Central memory CD4-positive, alpha-beta T cell (primary cell): Measurements from ENCODE around the gene RPS19.
"Not testable (repeated sequence)": the region's sequence is repeated elsewhere in the genome, so short reads cannot be mapped to it uniquely, and the experiment has no call there.

ENCODE experiments used
- DNase-seq: peaks from one replicate; pipeline ENCODE4 v3.0.0; 2022

RPS19 gene

GRCh38 chr19:41860419-41861115, 512 bp downstream of the RPS19 start:
- peak; percentile 26 for DNase-seq

- DNase-seq: no peak
Measured at GRCh38 chr19:41861116-41861768, 1.2 kb downstream of the RPS19 start.

GRCh38 chr19:41861846-41862245, 1.8 kb downstream of the RPS19 start:
- DNase-seq: no peak

GRCh38 chr19:41862445-41862986, 2.5 kb downstream of the RPS19 start:
- no peak for DNase-seq

GRCh38 chr19:41863209-41863931, 3.3 kb downstream of the RPS19 start:
- no peak for DNase-seq

- DNase-seq: no peak
Measured at GRCh38 chr19:41864374-41864773, 4.3 kb downstream of the RPS19 start.

GRCh38 chr19:41866284-41866683, 6.2 kb downstream of the RPS19 start:
- DNase-seq: no peak

GRCh38 chr19:41868120-41868988, 8.3 kb downstream of the RPS19 start:
- no peak for DNase-seq

- no peak for DNase-seq
Measured at GRCh38 chr19:41868989-41869300, 8.9 kb downstream of the RPS19 start.

- DNase-seq: no peak
Measured at GRCh38 chr19:41869374-41869955, 9.4 kb downstream of the RPS19 start.

- DNase-seq: no peak
Measured at GRCh38 chr19:41870401-41870873, 10.4 kb downstream of the RPS19 start.

- DNase-seq: peak; percentile 78
Measured at GRCh38 chr19:41871573-41872383, 11.7 kb downstream of the RPS19 start.

GRCh38 chr19:41872384-41872774, 12.3 kb downstream of the RPS19 start:
- no peak for DNase-seq

- DNase-seq: peak; percentile 62
Measured at GRCh38 chr19:41872775-41873647, 13.0 kb downstream of the RPS19 start.

- not testable (repeated sequence) for DNase-seq
Measured at GRCh38 chr19:41875973-41876372, 15.9 kb downstream of the RPS19 start.

- no peak for DNase-seq
Measured at GRCh38 chr19:41876847-41877832, 17.1 kb downstream of the RPS19 start, which contains the start of gene CD79A. Gene CD79A (plus strand): TSS chr19:41877279. CDS start chr19:41877305, 26 bp downstream.

GRCh38 chr19:41877916-41878905, 18.2 kb downstream of the RPS19 start:
- DNase-seq: no peak

GRCh38 chr19:41879080-41879479, 19.0 kb downstream of the RPS19 start:
- no peak for DNase-seq
